ENCODE results near the gene PDE8B.
A peak's percentile ranks its signal among the peaks of the same experiment; 100 is the strongest.

The PDE8B gene

DNA sequence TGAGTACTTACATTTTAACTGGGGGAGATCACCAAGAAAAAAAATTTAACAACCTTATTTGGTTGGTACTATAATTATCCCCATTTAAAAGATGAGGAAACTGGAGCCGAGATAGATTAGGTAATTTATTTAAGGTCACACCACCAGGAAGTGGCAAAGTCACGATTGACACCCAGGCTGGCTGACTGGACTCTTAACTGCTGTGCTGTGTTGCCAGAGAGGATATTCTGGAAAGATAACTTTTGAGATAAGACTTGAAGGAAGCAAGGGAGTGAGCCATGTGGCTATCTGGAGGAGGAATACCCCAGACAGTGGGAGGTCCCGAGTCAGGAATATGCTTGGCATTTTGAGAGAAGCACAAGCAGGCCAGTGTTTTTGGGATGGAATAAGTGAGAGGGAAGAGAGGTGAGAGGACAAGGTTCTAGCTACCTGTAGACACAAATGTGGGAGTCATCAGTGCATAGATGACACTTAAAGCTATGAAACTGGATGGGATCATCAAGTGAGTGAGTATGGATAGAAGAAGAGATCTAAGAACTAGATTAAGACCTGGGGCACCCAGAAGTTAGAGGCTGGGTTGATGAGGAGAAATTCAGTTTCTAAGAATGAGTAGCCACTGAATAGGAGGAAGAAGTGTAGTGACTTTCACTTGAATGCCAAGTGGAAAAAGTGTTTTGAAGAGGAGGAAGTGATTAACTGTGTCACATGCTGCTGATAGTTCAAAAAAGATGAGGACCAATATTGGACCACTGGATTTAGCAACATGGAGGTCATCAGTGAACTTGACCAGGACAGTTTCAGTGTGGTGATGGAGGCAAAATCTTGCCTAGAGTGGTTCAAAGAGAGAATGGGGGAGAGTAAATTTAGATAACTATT lies 25.6 kb downstream of the PDE8B start:
- TF ChIP-seq, protein P1, sequence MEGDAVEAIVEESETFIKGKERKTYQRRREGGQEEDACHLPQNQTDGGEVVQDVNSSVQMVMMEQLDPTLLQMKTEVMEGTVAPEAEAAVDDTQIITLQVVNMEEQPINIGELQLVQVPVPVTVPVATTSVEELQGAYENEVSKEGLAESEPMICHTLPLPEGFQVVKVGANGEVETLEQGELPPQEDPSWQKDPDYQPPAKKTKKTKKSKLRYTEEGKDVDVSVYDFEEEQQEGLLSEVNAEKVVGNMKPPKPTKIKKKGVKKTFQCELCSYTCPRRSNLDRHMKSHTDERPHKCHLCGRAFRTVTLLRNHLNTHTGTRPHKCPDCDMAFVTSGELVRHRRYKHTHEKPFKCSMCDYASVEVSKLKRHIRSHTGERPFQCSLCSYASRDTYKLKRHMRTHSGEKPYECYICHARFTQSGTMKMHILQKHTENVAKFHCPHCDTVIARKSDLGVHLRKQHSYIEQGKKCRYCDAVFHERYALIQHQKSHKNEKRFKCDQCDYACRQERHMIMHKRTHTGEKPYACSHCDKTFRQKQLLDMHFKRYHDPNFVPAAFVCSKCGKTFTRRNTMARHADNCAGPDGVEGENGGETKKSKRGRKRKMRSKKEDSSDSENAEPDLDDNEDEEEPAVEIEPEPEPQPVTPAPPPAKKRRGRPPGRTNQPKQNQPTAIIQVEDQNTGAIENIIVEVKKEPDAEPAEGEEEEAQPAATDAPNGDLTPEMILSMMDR (IDR thresholded peaks at IDR 0.05) = no peak

DNA sequence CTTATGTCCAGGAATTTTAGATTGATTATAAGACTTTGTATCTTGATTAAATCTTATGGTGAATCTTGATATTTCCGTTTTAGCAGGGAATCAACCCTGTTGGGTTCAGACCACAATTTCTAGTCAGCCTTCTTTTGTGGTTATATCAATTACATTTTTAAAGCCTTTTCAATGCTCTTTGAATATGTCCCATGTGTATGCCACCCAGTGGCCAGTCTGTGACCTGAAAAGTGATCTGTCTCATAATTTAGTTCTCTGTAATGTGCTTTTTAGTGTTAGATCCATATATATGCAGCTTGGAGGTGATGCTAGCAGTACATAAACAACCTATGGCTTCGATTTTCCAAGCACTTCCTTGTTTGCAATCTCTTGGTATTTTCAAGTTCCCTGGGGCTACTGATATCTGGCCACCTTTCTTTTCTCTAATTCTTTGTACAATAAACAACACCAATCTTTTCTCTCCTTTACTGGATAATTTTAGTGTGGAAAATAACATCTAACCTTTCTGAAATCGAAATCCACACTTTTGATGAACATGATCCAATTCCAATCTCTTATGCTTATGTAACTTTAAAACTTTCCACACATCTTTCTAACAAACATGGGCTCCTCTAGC lies 28.8 kb downstream of the PDE8B start:
- TF ChIP-seq, protein P1 (IDR thresholded peaks at IDR 0.05) = peak; percentile 72

DNA sequence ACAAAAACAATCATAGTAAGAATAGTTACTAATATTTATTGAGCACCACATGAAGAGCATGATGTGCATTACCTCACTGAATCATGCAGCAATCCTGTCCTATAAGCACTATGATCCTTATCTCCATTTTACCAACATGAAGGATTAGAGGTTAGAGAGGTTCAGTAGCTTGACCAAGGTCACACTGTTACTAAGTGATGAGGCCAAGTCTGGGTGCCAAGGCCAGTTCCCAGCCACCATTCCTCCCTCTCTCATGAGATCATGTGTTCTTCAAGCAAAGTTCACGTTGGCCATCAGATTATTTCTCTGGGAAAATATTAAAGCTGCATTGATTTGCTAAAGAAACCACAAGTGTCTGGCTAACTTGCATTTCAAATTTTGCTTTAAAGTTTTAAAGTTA lies 31.0 kb downstream of the PDE8B start:
- TF ChIP-seq, protein P1 (IDR thresholded peaks at IDR 0.05) = no peak

DNA sequence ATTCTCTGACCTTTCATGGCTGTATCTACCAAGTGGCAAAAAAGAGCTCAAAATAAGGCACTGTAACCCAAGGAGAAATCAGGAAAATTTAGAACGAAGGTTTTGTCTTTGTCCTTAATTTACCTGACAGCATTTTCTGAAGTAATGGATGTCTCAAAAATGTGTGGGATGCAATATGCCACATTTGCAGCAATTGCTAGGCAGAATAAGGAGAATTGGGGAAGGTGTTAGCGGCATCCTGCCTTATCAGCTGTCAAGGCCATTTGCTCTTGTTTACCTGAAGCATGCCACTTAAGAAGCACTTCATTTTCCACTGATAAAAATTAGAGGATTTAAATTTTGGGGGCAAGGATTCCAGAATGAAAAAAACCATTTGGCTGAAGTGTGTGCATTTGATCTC lies 39.0 kb downstream of the PDE8B start:
- TF ChIP-seq, protein P1 (IDR thresholded peaks at IDR 0.05) = no peak

DNA sequence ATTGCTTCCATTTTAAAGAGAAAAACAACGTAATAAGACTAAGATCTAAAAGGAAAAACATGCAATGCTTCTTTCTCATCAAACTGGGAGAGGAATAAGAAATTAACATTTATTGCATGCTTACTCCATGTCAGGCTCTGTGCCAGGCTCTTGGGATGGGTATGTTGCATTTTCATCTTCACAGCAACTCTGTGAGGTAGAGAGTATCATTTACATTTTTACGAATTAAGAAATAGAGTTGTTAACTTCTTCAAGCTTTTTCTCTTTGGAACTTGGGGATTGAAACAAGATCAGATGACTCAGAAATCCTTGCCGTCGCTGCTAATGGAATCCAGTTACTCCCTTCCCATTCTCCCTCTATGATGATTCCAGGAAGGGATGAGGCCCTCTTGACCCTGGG lies 39.5 kb downstream of the PDE8B start:
- TF ChIP-seq, protein P1 (IDR thresholded peaks at IDR 0.05) = no peak

DNA sequence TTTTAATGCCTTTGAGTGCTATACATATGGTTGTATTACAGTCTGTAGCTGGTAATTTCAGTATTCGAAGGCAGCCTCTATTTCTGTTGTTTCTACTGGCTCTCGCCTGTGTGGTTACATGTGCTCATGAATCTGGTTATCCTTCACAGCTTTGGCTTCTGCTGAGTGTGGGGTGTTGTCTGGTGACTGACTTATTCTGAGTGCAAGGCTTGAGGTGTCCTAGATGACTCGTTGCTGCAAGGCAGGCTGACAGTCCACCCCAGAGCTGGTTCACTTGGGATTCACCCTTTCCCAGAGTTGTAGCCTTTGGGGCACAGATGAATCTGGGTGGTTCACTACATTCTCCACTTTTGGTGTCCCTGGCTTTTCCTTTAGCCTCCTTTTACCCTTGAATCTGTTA lies 41.4 kb downstream of the PDE8B start:
- TF ChIP-seq, protein P1 (IDR thresholded peaks at IDR 0.05) = no peak

DNA sequence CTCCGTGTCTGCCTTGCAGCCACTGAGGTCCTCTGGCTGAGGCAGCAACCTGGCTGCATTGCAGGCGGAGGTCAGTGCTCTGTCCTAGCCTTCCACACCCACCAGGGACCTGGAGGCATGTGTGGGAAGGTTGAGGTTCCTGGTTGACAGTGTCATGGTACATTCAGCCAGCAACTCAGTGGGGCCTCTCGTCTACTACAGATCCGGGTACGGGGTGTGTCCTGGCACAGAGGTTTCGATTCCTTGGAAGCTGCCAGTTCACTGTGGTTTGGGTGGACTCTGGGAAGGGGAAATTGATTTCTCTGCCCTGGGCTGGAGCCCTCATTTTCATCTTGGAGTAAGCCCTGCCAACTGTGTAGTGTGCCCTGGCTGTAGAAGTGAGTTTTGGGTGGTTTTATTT lies 45.1 kb downstream of the PDE8B start:
- TF ChIP-seq, protein P1 (IDR thresholded peaks at IDR 0.05) = no peak

Measured in LNCAP (cell line).